Measurements from ENCODE around the gene COL6A2.
"Not testable (repeated sequence)": the region's sequence is repeated elsewhere in the genome, so short reads cannot be mapped to it uniquely, and the experiment has no call there.

Gene COL6A2

GRCh38 chr21:46093668-46094400 lies 4.1 kb upstream of the COL6A2 start:
- no peak for DNase-seq (ENCODE audit: low read depth in 1 of 2, low spot score in 1 of 2)

- no peak for DNase-seq (ENCODE audit: low read depth in 1 of 2, low spot score in 1 of 2)
These were observed 3.4 kb upstream of the COL6A2 start for GRCh38 chr21:46094401-46095082.

GRCh38 chr21:46095083-46095719 lies 2.7 kb upstream of the COL6A2 start:
- DNase-seq (ENCODE audit: low read depth in 1 of 2, low spot score in 1 of 2), result no peak

- no peak for DNase-seq (ENCODE audit: low read depth in 1 of 2, low spot score in 1 of 2)
These were observed 1.9 kb upstream of the COL6A2 start for GRCh38 chr21:46095814-46096595.

GRCh38 chr21:46096596-46097335 lies 1.1 kb upstream of the COL6A2 start:
- no peak for DNase-seq (ENCODE audit: low read depth in 1 of 2, low spot score in 1 of 2)

- DNase-seq (ENCODE audit: low read depth in 1 of 2, low spot score in 1 of 2), result no peak
These were observed 610 bp downstream of the COL6A2 start for GRCh38 chr21:46098303-46099141.

GRCh38 chr21:46099476-46099875 lies 1.6 kb downstream of the COL6A2 start:
- DNase-seq (ENCODE audit: low read depth in 1 of 2, low spot score in 1 of 2), result no peak

GRCh38 chr21:46100020-46100419 lies 2.1 kb downstream of the COL6A2 start:
- no peak for DNase-seq (ENCODE audit: low read depth in 1 of 2, low spot score in 1 of 2)

- DNase-seq (ENCODE audit: low read depth in 1 of 2, low spot score in 1 of 2), result no peak
These were observed 2.5 kb downstream of the COL6A2 start for GRCh38 chr21:46100426-46100825.

- DNase-seq (ENCODE audit: low read depth in 1 of 2, low spot score in 1 of 2), result no peak
These were observed 3.0 kb downstream of the COL6A2 start for GRCh38 chr21:46100906-46101305.

GRCh38 chr21:46104104-46104503 lies 6.2 kb downstream of the COL6A2 start:
- DNase-seq (ENCODE audit: low read depth in 1 of 2, low spot score in 1 of 2), result no peak

- DNase-seq (ENCODE audit: low read depth in 1 of 2, low spot score in 1 of 2), result not testable (repeated sequence)
These were observed 9.5 kb downstream of the COL6A2 start for GRCh38 chr21:46107376-46107775.

GRCh38 chr21:46108827-46109312 lies 11.0 kb downstream of the COL6A2 start:
- DNase-seq (ENCODE audit: low read depth in 1 of 2, low spot score in 1 of 2), result no peak

- no peak for DNase-seq (ENCODE audit: low read depth in 1 of 2, low spot score in 1 of 2)
These were observed 11.7 kb downstream of the COL6A2 start for GRCh38 chr21:46109313-46110221.

GRCh38 chr21:46110499-46111192 lies 12.7 kb downstream of the COL6A2 start:
- DNase-seq (ENCODE audit: low read depth in 1 of 2, low spot score in 1 of 2), result no peak

GRCh38 chr21:46111193-46111571 lies 13.3 kb downstream of the COL6A2 start:
- no peak for DNase-seq (ENCODE audit: low read depth in 1 of 2, low spot score in 1 of 2)

- no peak for DNase-seq (ENCODE audit: low read depth in 1 of 2, low spot score in 1 of 2)
These were observed 14.2 kb downstream of the COL6A2 start for GRCh38 chr21:46111857-46112724.

All from activated CD4-positive, alpha-beta T cell treated with anti-CD3 and anti-CD28 coated beads, Interleukin-2, amount 50 U/mL, for 24 hours (primary cell).